Keratinocyte (primary cell): ENCODE results near the gene FAM221A. TPM values are rescaled to one million over a fixed set of nuclear protein-coding genes. Genes with fewer than 3 reads are reported as not detected.

Experiments used
- DNase-seq: peaks from one replicate; pipeline ENCODE4 v3.0.0-alpha.2; 2011; ENCODE audit warnings: low read depth, missing footprints, low spot score
- FAIRE-seq: peaks from 2 replicates; lab custom pipeline; 2011; peaks lifted over from hg19 to GRCh38; lab: Jason Lieb, UNC
- H2AFZ ChIP-seq: 2 replicates; pipeline ENCODE4 v1.6.0; 2012; ENCODE audit warnings: low read length, control low read depth, inconsistent platforms; ENCODE audit not compliant: control insufficient read depth
- H3K27ac ChIP-seq: 2 replicates; pipeline ENCODE4 v1.5.1; 2011; ENCODE audit warnings: low read length; ENCODE audit not compliant: control insufficient read depth, insufficient read depth
- H3K27me3 ChIP-seq: 3 replicates; pipeline ENCODE4 v1.6.0; 2011; ENCODE audit warnings: low read length; ENCODE audit not compliant: control insufficient read depth, insufficient read depth; ENCODE audit errors: extremely low read depth
- H3K36me3 ChIP-seq, 2 experiments: 2 replicates in 1 of 2; 3 replicates in 1 of 2; pipeline ENCODE4 v1.5.1; 2011; ENCODE audit warnings: low read length in 2 of 2, mild to moderate bottlenecking in 1 of 2; ENCODE audit not compliant: control insufficient read depth in 2 of 2, insufficient read depth in 2 of 2; ENCODE audit errors: extremely low read depth in 1 of 2
- H3K4me1 ChIP-seq: 3 replicates; pipeline ENCODE4 v1.5.1; 2011; ENCODE audit warnings: low read length; ENCODE audit not compliant: control insufficient read depth, insufficient read depth; ENCODE audit errors: extremely low read depth
- H3K4me2 ChIP-seq: 3 replicates; pipeline ENCODE4 v1.6.0; 2011; ENCODE audit warnings: low read depth, low read length; ENCODE audit not compliant: control insufficient read depth, insufficient read depth; ENCODE audit errors: extremely low read depth
- H3K4me3 ChIP-seq, 3 experiments: fragments of 200-600 bp in 1 of 3; sonication (generic) in 1 of 3; 2 replicates in 2 of 3; 3 replicates in 1 of 3; pipeline ENCODE4 v1.5.1; 2011 to 2016; ENCODE audit warnings: low read length in 3 of 3, mild to moderate bottlenecking in 3 of 3, control low read depth in 2 of 3, inconsistent platforms in 1 of 3, low read depth in 1 of 3, mixed read lengths in 1 of 3, mixed run types in 1 of 3, moderate library complexity in 1 of 3; ENCODE audit not compliant: control insufficient read depth in 2 of 3, insufficient read depth in 2 of 3; ENCODE audit errors: extremely low read depth in 1 of 3
- H3K79me2 ChIP-seq: 2 replicates; pipeline ENCODE4 v1.6.0; 2012; ENCODE audit warnings: low read length; ENCODE audit not compliant: control insufficient read depth, insufficient read depth
- H3K9ac ChIP-seq: 3 replicates; pipeline ENCODE4 v1.6.0; 2011; ENCODE audit warnings: low read length; ENCODE audit not compliant: control insufficient read depth, insufficient read depth; ENCODE audit errors: extremely low read depth
- H3K9me1 ChIP-seq: 3 replicates; pipeline ENCODE4 v1.6.0; 2011; ENCODE audit warnings: low read length; ENCODE audit not compliant: control insufficient read depth, insufficient read depth; ENCODE audit errors: extremely low read depth
- H3K9me3 ChIP-seq: 2 replicates; pipeline ENCODE4 v1.5.1; 2012; ENCODE audit warnings: low read depth, low read length; ENCODE audit not compliant: control insufficient read depth
- H4K20me1 ChIP-seq: 3 replicates; pipeline ENCODE4 v1.6.0; 2011; ENCODE audit warnings: low read length; ENCODE audit not compliant: control insufficient read depth, insufficient read depth; ENCODE audit errors: extremely low read depth
- CTCF ChIP-seq, 3 experiments: IDR thresholded peaks in 1 of 3; conservative IDR thresholded peaks in 1 of 3; optimal IDR thresholded peaks in 1 of 3; 2 replicates in 2 of 3; 3 replicates in 1 of 3; pipeline versions ENCODE3 to v1.5.1; 2011; ENCODE audit warnings: low read length in 3 of 3, mild to moderate bottlenecking in 3 of 3, moderate library complexity in 2 of 3, control low read depth in 1 of 3, inconsistent platforms in 1 of 3; ENCODE audit not compliant: insufficient read depth in 2 of 3; ENCODE audit errors: extremely low read depth in 1 of 3
- EZH2 ChIP-seq: IDR thresholded peaks from one replicate; pipeline ENCODE4 v1.6.1; 2012; ENCODE audit warnings: inconsistent platforms, mild to moderate bottlenecking, low read length, moderate library complexity
- dilution Hi-C: fragments of 300-500 bp; cut with MboI; formaldehyde crosslinking; loops from one replicate; pipeline ENCODE4 v1.7.0; 2020; ENCODE audit warnings: low sequenced_read_pairs; ENCODE audit not compliant: extremely low pct_ligation_motif_present
- polyA plus RNA-seq, 5 experiments: library from polyadenylated mRNA; depleted of rRNA in 3 of 5; stranded (reverse) in 3 of 5; stranded (forward) in 1 of 5; unstranded in 1 of 5; fragments of >200 nt; gene quantifications; 1 replicate in 1 of 5; 2 replicates in 3 of 5; 3 replicates in 1 of 5; pipeline versions ENCODE4 v1.2.1 to v1.2.3, GENCODE V29; 2011 to 2012; ENCODE audit warnings: missing spikeins in 2 of 5, low read depth in 1 of 5, low replicate concordance in 1 of 5

The FAM221A gene
- polyA plus RNA-seq, 1 donor (not counting 4 experiments of a cell fraction or from before 2014, with no cell fraction given): 0.93 TPM

- Histone ChIP-seq H4K20me1 (no peaks in the 10 kb centered on the region), H3K27ac (no peak overlapping the region), H3K9me3 (no peaks in the 10 kb centered on the region), H2AFZ (no peak overlapping the region), H3K4me1 (no peaks in the 10 kb centered on the region), H3K4me2 (no peak overlapping the region), H3K9me1 (no peaks in the 10 kb centered on the region), H3K9ac (no peak overlapping the region), H3K36me3 (no peaks in the 10 kb centered on the region), H3K27me3 (no peaks in the 10 kb centered on the region), H3K79me2 (no peaks in the 10 kb centered on the region), H3K4me3 (no peak overlapping the region)
- FAIRE-seq: no peak
- DNase-seq: no peak
- dilution Hi-C loops: no loop called here
- TF ChIP-seq EZH2 (no peak), CTCF (optimal IDR thresholded peaks at IDR 0.05 in 1 of 3, IDR thresholded peaks at IDR 0.05 in 1 of 3, conservative IDR thresholded peaks at IDR 0.05 in 1 of 3; ENCODE audit: extremely low read depth in 1 of 3, insufficient read depth in 2 of 3, low read length in 3 of 3) (no peak)
Measured at GRCh38 chr7:23664122-23664521, 15.9 kb upstream of the FAM221A start.

GRCh38 chr7:23672033-23672432, 8.0 kb upstream of the FAM221A start:
- Histone ChIP-seq H3K27me3 (no peaks in the 10 kb centered on the region), H3K4me2 (no peak overlapping the region), H3K9me3 (no peaks in the 10 kb centered on the region), H3K4me1 (no peaks in the 10 kb centered on the region), H3K9me1 (no peaks in the 10 kb centered on the region), H3K36me3 (no peaks in the 10 kb centered on the region), H3K27ac (no peak overlapping the region), H2AFZ (no peak overlapping the region), H3K9ac (no peak overlapping the region), H4K20me1 (no peaks in the 10 kb centered on the region), H3K4me3 (no peak overlapping the region), H3K79me2 (no peaks in the 10 kb centered on the region)
- no peak for FAIRE-seq
- dilution Hi-C loops: no loop called here
- no peak for TF ChIP-seq EZH2
- no peak for TF ChIP-seq CTCF (optimal IDR thresholded peaks at IDR 0.05 in 1 of 3, IDR thresholded peaks at IDR 0.05 in 1 of 3, conservative IDR thresholded peaks at IDR 0.05 in 1 of 3; ENCODE audit: extremely low read depth in 1 of 3, insufficient read depth in 2 of 3, low read length in 3 of 3)
- no peak for DNase-seq
